Panc1 (cell line): ENCODE measurements around the gene KIF23.

Experiments
- CTCF ChIP-seq: fragments of 450-650 bp; IDR thresholded peaks from 2 replicates; pipeline ENCODE4 v1.5.1; 2017; ENCODE audit warnings: mild to moderate bottlenecking
- POLR2AphosphoS5 ChIP-seq: IDR thresholded peaks from 2 replicates; pipeline ENCODE4 v1.6.1; 2012; ENCODE audit warnings: mild to moderate bottlenecking, low read depth, low read length, moderate library complexity

- peak; percentile 97 for TF ChIP-seq CTCF
- no peak for TF ChIP-seq POLR2AphosphoS5
Measured at GRCh38 chr15:69394556-69395282, 19.4 kb upstream of the KIF23 start.
